Activated naive CD4-positive, alpha-beta T cell treated with anti-CD3 and anti-CD28 coated beads for 36 hours (primary cell): ENCODE data around the gene GLRX3. TPM values are rescaled to one million over a fixed set of nuclear protein-coding genes. Genes with fewer than 3 reads are reported as not detected.
"Not testable (repeated sequence)": the region's sequence is repeated elsewhere in the genome, so short reads cannot be mapped to it uniquely, and the experiment has no call there.

Experiments used
- CTCF ChIA-PET: fragments of 350-600 bp; sonication (Branson Sonifier 250); formaldehyde crosslinking; loops from one replicate; lab custom pipeline; 2021; ENCODE audit warnings: antibody characterized with exemption; lab: Charles Lee
- DNase-seq: peaks from one replicate; pipeline ENCODE4 v3.0.0-alpha.2; 2020
- H3K27ac Mint-ChIP-seq: one replicate; pipeline ENCODE4 v1.8.0; 2021; ENCODE audit warnings: mild to moderate bottlenecking, mixed read lengths
- H3K27me3 Mint-ChIP-seq: one replicate; pipeline ENCODE4 v1.8.0; 2021; ENCODE audit warnings: low read depth, mixed read lengths
- H3K36me3 Mint-ChIP-seq: one replicate; pipeline ENCODE4 v1.8.0; 2021; ENCODE audit warnings: low read depth, mixed read lengths
- H3K4me1 Mint-ChIP-seq: one replicate; pipeline ENCODE4 v1.8.0; 2021; ENCODE audit warnings: low read depth, mixed read lengths
- H3K4me3 Mint-ChIP-seq: one replicate; pipeline ENCODE4 v1.8.0; 2021; ENCODE audit warnings: mild to moderate bottlenecking, moderate library complexity, mixed read lengths
- H3K9me3 Mint-ChIP-seq: one replicate; pipeline ENCODE4 v1.8.0; 2021; ENCODE audit warnings: mixed read lengths
- intact Hi-C: fragments of 100-400 bp; cut with micrococcal nuclease; formaldehyde crosslinking; loops from one replicate; pipeline ENCODE4 v1.15.1; 2023
- total RNA-seq, 2 experiments: library from RNA; stranded (reverse); gene quantifications; one replicate each; pipeline ENCODE4 v1.2.3, GENCODE V29; 2021

The GLRX3 gene
- total RNA-seq, 2 experiments from 2014 or later: 86.2 to 86.5 TPM

GRCh38 chr10:130202150-130202549 lies 66.0 kb downstream of the GLRX3 start:
- H3K27me3 Mint-ChIP-seq, H3K36me3 Mint-ChIP-seq, CTCF ChIA-PET: not testable (repeated sequence)

GRCh38 chr10:130202984-130203621 lies 66.9 kb downstream of the GLRX3 start:
- Mint-ChIP-seq H3K36me3 (no peaks in the 10 kb centered on the region), H3K27me3 (no peaks in the 10 kb centered on the region), H3K4me3 (no peak overlapping the region), H3K27ac (no peak overlapping the region), H3K9me3 (no peaks in the 10 kb centered on the region), H3K4me1 (no peaks in the 10 kb centered on the region)
- CTCF ChIA-PET: no interaction called here
- DNase-seq: no peak
- intact Hi-C loops: no loop called here

More at GRCh38 chr10:130202150-130202549, 66.0 kb downstream of the GLRX3 start:
- intact Hi-C loops, DNase-seq, H3K4me3 Mint-ChIP-seq, H3K27ac Mint-ChIP-seq, H3K4me1 Mint-ChIP-seq, H3K9me3 Mint-ChIP-seq: not testable (repeated sequence)

GRCh38 chr10:130203626-130204025 lies 67.4 kb downstream of the GLRX3 start:
- H3K4me3 Mint-ChIP-seq: no peak overlapping the region
- H3K36me3 Mint-ChIP-seq: no peaks in the 10 kb centered on the region
- no peak for DNase-seq
- CTCF ChIA-PET: no interaction called here
- H3K27ac Mint-ChIP-seq: no peak overlapping the region
- H3K27me3 Mint-ChIP-seq: no peaks in the 10 kb centered on the region
- H3K4me1 Mint-ChIP-seq: no peaks in the 10 kb centered on the region
- no peaks in the 10 kb centered on the region for H3K9me3 Mint-ChIP-seq
- intact Hi-C loops: no loop called here

- no peaks in the 10 kb centered on the region for H3K9me3 Mint-ChIP-seq
- no peak overlapping the region for H3K27ac Mint-ChIP-seq
- intact Hi-C loops: no loop called here
- H3K36me3 Mint-ChIP-seq: no peaks in the 10 kb centered on the region
- H3K4me1 Mint-ChIP-seq: no peaks in the 10 kb centered on the region
- no peak overlapping the region for H3K4me3 Mint-ChIP-seq
- CTCF ChIA-PET: no interaction called here
- H3K27me3 Mint-ChIP-seq: no peaks in the 10 kb centered on the region
- DNase-seq: no peak
Observed at GRCh38 chr10:130206216-130206737, 70.1 kb downstream of the GLRX3 start.

- Mint-ChIP-seq H3K9me3 (no peaks in the 10 kb centered on the region), H3K36me3 (no peaks in the 10 kb centered on the region)
Observed at GRCh38 chr10:130207205-130207604, 71.0 kb downstream of the GLRX3 start.

GRCh38 chr10:130208807-130209206 lies 72.6 kb downstream of the GLRX3 start:
- CTCF ChIA-PET: no interaction called here
- Mint-ChIP-seq H3K27me3 (no peaks in the 10 kb centered on the region), H3K27ac (no peak overlapping the region), H3K4me1 (no peaks in the 10 kb centered on the region), H3K4me3 (no peak overlapping the region), H3K9me3 (no peaks in the 10 kb centered on the region), H3K36me3 (no peaks in the 10 kb centered on the region)
- intact Hi-C loops: no loop called here
- no peak for DNase-seq

More at GRCh38 chr10:130207205-130207604, 71.0 kb downstream of the GLRX3 start:
- CTCF ChIA-PET: no interaction called here
- Mint-ChIP-seq H3K4me3 (no peak overlapping the region), H3K27ac (no peak overlapping the region), H3K27me3 (no peaks in the 10 kb centered on the region), H3K4me1 (no peaks in the 10 kb centered on the region)
- DNase-seq: no peak
- intact Hi-C loops: no loop called here

DNA sequence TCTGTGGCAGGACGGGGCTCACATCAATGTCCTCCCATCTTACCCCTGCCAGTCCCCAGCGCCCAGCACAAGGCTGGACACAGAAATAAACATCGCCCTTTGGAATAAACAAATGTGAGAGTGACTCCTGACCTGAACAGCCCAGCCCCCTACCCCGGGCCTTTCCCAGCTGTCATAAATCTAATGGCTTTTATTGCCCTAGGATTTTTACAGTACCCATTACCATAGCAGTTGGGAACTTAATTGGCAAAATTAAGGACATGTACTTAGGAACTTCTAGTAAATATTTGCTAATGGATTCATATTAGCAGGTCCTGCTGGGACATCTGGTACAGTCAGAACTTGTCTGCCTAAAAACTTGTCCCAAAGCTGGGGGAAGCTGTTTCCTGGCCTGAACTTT lies 76.6 kb downstream of the GLRX3 start:
- no peak overlapping the region for H3K27ac Mint-ChIP-seq

GRCh38 chr10:130213286-130214080 lies 77.3 kb downstream of the GLRX3 start:
- intact Hi-C loops: no loop called here
- Mint-ChIP-seq H3K9me3 (peaks cover 2% of the 10 kb centered on the region), H3K4me3 (no peak overlapping the region), H3K27me3 (no peaks in the 10 kb centered on the region), H3K27ac (no peak overlapping the region), H3K4me1 (no peaks in the 10 kb centered on the region), H3K36me3 (no peaks in the 10 kb centered on the region)
- DNase-seq: no peak
- CTCF ChIA-PET: no interaction called here

More for the DNA sequence above, 76.6 kb downstream of the GLRX3 start:
- CTCF ChIA-PET: no interaction called here
- H3K4me1 Mint-ChIP-seq: no peaks in the 10 kb centered on the region
- H3K4me3 Mint-ChIP-seq: no peak overlapping the region
- no peak for DNase-seq
- H3K27me3 Mint-ChIP-seq: no peaks in the 10 kb centered on the region
- H3K9me3 Mint-ChIP-seq: peaks cover 2% of the 10 kb centered on the region
- no peaks in the 10 kb centered on the region for H3K36me3 Mint-ChIP-seq
- intact Hi-C loops: no loop called here

GRCh38 chr10:130214431-130214830 lies 78.2 kb downstream of the GLRX3 start:
- Mint-ChIP-seq H3K27ac (no peak overlapping the region), H3K4me1 (no peaks in the 10 kb centered on the region), H3K4me3 (no peak overlapping the region), H3K36me3 (no peaks in the 10 kb centered on the region), H3K9me3 (peaks cover 2% of the 10 kb centered on the region), H3K27me3 (no peaks in the 10 kb centered on the region)
- CTCF ChIA-PET: no interaction called here
- intact Hi-C loops: no loop called here
- DNase-seq: no peak

DNA sequence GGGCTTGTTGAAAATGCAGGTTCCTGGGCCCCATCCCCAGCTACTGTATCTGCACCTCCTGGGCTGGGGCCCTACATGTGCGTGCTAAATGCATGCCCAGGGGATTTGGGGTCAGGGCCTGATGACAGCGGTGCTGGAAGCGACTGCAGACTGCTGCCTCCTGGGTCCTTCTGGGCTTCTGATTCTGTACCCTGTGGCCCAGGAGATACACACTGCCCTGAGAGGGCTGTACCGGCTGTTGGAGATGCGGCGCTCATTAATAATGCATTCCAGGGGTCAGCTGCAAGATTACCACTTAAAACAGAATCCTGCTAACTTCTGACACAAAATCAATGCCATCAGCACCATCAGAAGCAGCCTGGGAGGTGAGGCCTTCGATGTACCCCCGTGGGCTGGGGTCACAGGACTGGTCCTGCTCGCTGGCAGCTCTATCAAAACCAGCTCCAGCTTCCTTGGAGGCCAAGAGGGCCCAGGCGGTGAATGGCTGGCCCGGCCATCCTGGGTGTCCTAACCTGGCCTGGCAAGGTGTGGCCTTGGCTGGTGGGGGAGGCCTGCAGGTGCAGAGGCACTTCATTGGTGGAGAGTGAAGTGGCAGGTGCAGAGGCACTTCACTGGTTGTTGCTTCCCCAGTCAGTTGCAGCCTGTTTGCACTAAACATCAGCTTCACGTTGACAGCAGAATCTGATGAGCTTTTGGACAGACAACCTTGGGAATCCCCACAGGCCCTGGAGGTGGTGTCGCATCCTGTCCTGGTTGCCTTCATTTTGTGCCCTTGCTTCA lies 79.2 kb downstream of the GLRX3 start:
- intact Hi-C loops: no loop called here
- Mint-ChIP-seq H3K4me1 (no peaks in the 10 kb centered on the region), H3K27ac (no peak overlapping the region), H3K4me3 (no peak overlapping the region), H3K27me3 (no peaks in the 10 kb centered on the region), H3K9me3 (peaks cover 2% of the 10 kb centered on the region), H3K36me3 (no peaks in the 10 kb centered on the region)
- CTCF ChIA-PET: no interaction called here
- DNase-seq: no peak

DNA sequence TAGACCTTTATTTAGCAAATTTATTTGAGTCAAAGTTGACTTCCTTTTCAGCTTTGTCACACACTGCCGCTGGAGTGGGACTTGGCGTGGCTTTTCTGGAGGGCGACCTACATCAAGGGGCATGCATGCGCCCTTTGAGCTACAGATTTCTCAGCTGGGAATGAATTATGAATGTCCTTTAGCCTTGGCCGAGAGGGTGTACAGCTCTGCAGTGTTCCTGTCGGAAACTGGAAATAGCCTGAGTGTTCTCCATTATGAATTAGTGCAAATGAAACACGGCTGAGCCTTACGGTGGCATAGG lies 79.7 kb downstream of the GLRX3 start:
- no peak overlapping the region for H3K27ac Mint-ChIP-seq
- peaks cover 2% of the 10 kb centered on the region for H3K9me3 Mint-ChIP-seq
- DNase-seq: no peak
- intact Hi-C loops: no loop called here
- CTCF ChIA-PET: no interaction called here
- no peak overlapping the region for H3K4me3 Mint-ChIP-seq
- H3K4me1 Mint-ChIP-seq: no peaks in the 10 kb centered on the region
- no peaks in the 10 kb centered on the region for H3K27me3 Mint-ChIP-seq
- H3K36me3 Mint-ChIP-seq: no peaks in the 10 kb centered on the region

GRCh38 chr10:130218181-130218641 lies 82.0 kb downstream of the GLRX3 start:
- DNase-seq: no peak
- Mint-ChIP-seq H3K27ac (no peak overlapping the region), H3K36me3 (no peaks in the 10 kb centered on the region), H3K27me3 (no peaks in the 10 kb centered on the region), H3K4me1 (no peaks in the 10 kb centered on the region), H3K4me3 (no peak overlapping the region), H3K9me3 (peaks cover 2% of the 10 kb centered on the region)
- CTCF ChIA-PET: no interaction called here
- intact Hi-C loops: no loop called here
